Mesendoderm (in vitro differentiated cells): ENCODE measurements around the gene NCMAP.

ENCODE experiments used
- DNase-seq: peaks from one replicate; pipeline ENCODE4 v3.0.0; 2013
- H2AK5ac ChIP-seq: 2 replicates; pipeline ENCODE4 v1.6.1; 2013; ENCODE audit warnings: low read length, inconsistent platforms
- H2BK120ac ChIP-seq: 2 replicates; pipeline ENCODE4 v1.6.1; 2013; ENCODE audit warnings: low read depth, mild to moderate bottlenecking, low read length, moderate library complexity, mixed read lengths
- H2BK15ac ChIP-seq: replicated peaks from 2 replicates; pipeline ENCODE4 v1.6.1; 2013; ENCODE audit warnings: low read depth, mild to moderate bottlenecking, moderate library complexity
- H2BK5ac ChIP-seq: 2 replicates; pipeline ENCODE4 v1.6.1; 2013; ENCODE audit warnings: low read length, inconsistent platforms
- H3K18ac ChIP-seq: 2 replicates; pipeline ENCODE4 v1.6.1; 2013; ENCODE audit warnings: mild to moderate bottlenecking, low read length, mixed read lengths
- H3K23ac ChIP-seq: one replicate; pipeline ENCODE4 v1.6.1; 2013; ENCODE audit warnings: low read length
- H3K27ac ChIP-seq: 2 replicates; pipeline ENCODE4 v1.5.1; 2013; ENCODE audit warnings: low read depth, mild to moderate bottlenecking, inconsistent platforms, low read length, moderate library complexity
- H3K27me3 ChIP-seq: 2 replicates; pipeline ENCODE4 v1.6.1; 2013; ENCODE audit warnings: low read length, control low read depth, mild to moderate bottlenecking, inconsistent platforms; ENCODE audit not compliant: insufficient read depth, poor library complexity
- H3K36me3 ChIP-seq: 2 replicates; pipeline ENCODE4 v1.6.1; 2013; ENCODE audit warnings: low read length, inconsistent platforms; ENCODE audit not compliant: control insufficient read depth, insufficient read depth
- H3K4ac ChIP-seq: one replicate; pipeline ENCODE4 v1.6.1; 2013; ENCODE audit warnings: low read depth, mild to moderate bottlenecking, low read length, moderate library complexity
- H3K4me1 ChIP-seq: 2 replicates; pipeline ENCODE4 v1.6.1; 2013; ENCODE audit warnings: low read depth, low read length, inconsistent platforms; ENCODE audit not compliant: control insufficient read depth
- H3K4me2 ChIP-seq: 2 replicates; pipeline ENCODE4 v1.6.1; 2013; ENCODE audit warnings: low read length
- H3K4me3 ChIP-seq: 2 replicates; pipeline ENCODE4 v1.5.1; 2013; ENCODE audit warnings: mild to moderate bottlenecking, low read length
- H3K56ac ChIP-seq: one replicate; pipeline ENCODE4 v1.6.1; 2013; ENCODE audit warnings: low read length
- H3K79me1 ChIP-seq: 2 replicates; pipeline ENCODE4 v1.6.1; 2013; ENCODE audit warnings: low read length, inconsistent platforms
- H3K79me2 ChIP-seq: 2 replicates; pipeline ENCODE4 v1.6.1; 2013; ENCODE audit warnings: mild to moderate bottlenecking, low read length; ENCODE audit not compliant: control insufficient read depth, insufficient read depth
- H3K9ac ChIP-seq: 2 replicates; pipeline ENCODE4 v1.6.1; 2013; ENCODE audit warnings: low read length, inconsistent platforms
- H4K5ac ChIP-seq: one replicate; pipeline ENCODE4 v1.6.1; 2013; ENCODE audit warnings: low read length
- H4K8ac ChIP-seq: one replicate; pipeline ENCODE4 v1.6.1; 2013; ENCODE audit warnings: low read depth, mild to moderate bottlenecking, control low read depth, low read length, moderate library complexity
- WGBS: extraction: QIAGEN DNeasy Blood & Tissue Kit; methylation state at CpG from one replicate; pipeline ENCODE4 v1.1.7; 2013; ENCODE audit warnings: low lambda C conversion rate, missing lambda C conversion rate; ENCODE audit not compliant: insufficient coverage; ENCODE audit errors: extremely low coverage; 5-methylcytosine and 5-hydroxymethylcytosine counted together

NCMAP gene

DNA sequence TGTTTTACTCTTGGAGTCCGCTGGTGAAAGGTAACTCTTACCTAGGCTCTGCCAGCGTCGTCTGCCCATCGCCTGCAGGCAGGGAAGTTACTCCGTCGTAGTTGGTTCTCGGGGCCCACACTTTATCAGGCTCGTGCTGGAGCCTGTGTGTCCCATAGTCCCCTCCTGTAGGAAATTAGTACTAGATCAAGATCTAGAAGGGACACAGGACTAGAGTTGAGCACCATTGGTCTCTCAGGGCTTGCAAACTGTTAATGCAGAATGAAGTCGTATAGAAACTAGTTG is 88.2 kb downstream of the NCMAP start:
- Histone ChIP-seq H3K36me3 (peaks cover 6% of the 10 kb centered on the region), H3K27me3 (no peaks in the 10 kb centered on the region), H2AK5ac (peak overlapping the region; percentile 62), H2BK15ac (no peak overlapping the region), H3K4ac (no peak overlapping the region), H3K9ac (peak overlapping the region; percentile 81), H3K56ac (peak overlapping the region; percentile 86), H4K5ac (no peak overlapping the region), H3K27ac (peak overlapping the region; percentile 87), H2BK120ac (no peak overlapping the region), H3K4me2 (peak overlapping the region; percentile 99), H3K18ac (no peak overlapping the region), H2BK5ac (peak overlapping the region; percentile 32), H3K79me1 (peaks cover 10% of the 10 kb centered on the region), H3K79me2 (peaks cover 32% of the 10 kb centered on the region), H3K4me1 (no peaks in the 10 kb centered on the region), H3K4me3 (peak overlapping the region; percentile 92), H3K23ac (peak overlapping the region; percentile 98), H4K8ac (no peak overlapping the region)
- DNase-seq, result peak; percentile 60
- no CpG with 5 or more reads among the region's 9 CpGs for WGBS

GRCh38 chr1:24648919-24649318 is 93.0 kb downstream of the NCMAP start:
- no peak overlapping the region for H4K5ac ChIP-seq
- no CpG with 5 or more reads among the region's 5 CpGs for WGBS
- H2BK15ac ChIP-seq, result no peak overlapping the region
- H3K4ac ChIP-seq, result no peak overlapping the region
- H3K4me1 ChIP-seq, result no peaks in the 10 kb centered on the region
- H3K27me3 ChIP-seq, result no peaks in the 10 kb centered on the region
- H2BK120ac ChIP-seq, result no peak overlapping the region
- no peak overlapping the region for H3K27ac ChIP-seq
- peaks cover 17% of the 10 kb centered on the region for H3K36me3 ChIP-seq
- no peak overlapping the region for H3K4me3 ChIP-seq
- peaks cover 10% of the 10 kb centered on the region for H3K79me1 ChIP-seq
- peaks cover 27% of the 10 kb centered on the region for H3K79me2 ChIP-seq
- H3K18ac ChIP-seq, result no peak overlapping the region
- no peak overlapping the region for H4K8ac ChIP-seq
- H2BK5ac ChIP-seq, result no peak overlapping the region
- no peak for DNase-seq
- no peak overlapping the region for H2AK5ac ChIP-seq
- H3K23ac ChIP-seq, result no peak overlapping the region
- H3K56ac ChIP-seq, result no peak overlapping the region
- no peak overlapping the region for H3K9ac ChIP-seq
- H3K4me2 ChIP-seq, result no peak overlapping the region

GRCh38 chr1:24652382-24652781 is 96.5 kb downstream of the NCMAP start:
- H3K56ac ChIP-seq, result no peak overlapping the region
- no peak overlapping the region for H3K4ac ChIP-seq
- no peak overlapping the region for H2BK120ac ChIP-seq
- no peak overlapping the region for H3K9ac ChIP-seq
- no peak overlapping the region for H3K27ac ChIP-seq
- no peak overlapping the region for H4K8ac ChIP-seq
- H2BK5ac ChIP-seq, result no peak overlapping the region
- no peak overlapping the region for H2BK15ac ChIP-seq
- H2AK5ac ChIP-seq, result no peak overlapping the region
- H3K27me3 ChIP-seq, result no peaks in the 10 kb centered on the region
- peaks cover 10% of the 10 kb centered on the region for H3K79me1 ChIP-seq
- H3K4me1 ChIP-seq, result no peaks in the 10 kb centered on the region
- DNase-seq, result no peak
- no peak overlapping the region for H4K5ac ChIP-seq
- peaks cover 15% of the 10 kb centered on the region for H3K79me2 ChIP-seq
- no peak overlapping the region for H3K18ac ChIP-seq
- no CpG with 5 or more reads among the region's 13 CpGs for WGBS
- no peak overlapping the region for H3K4me2 ChIP-seq
- H3K4me3 ChIP-seq, result no peak overlapping the region
- H3K36me3 ChIP-seq, result peaks cover 22% of the 10 kb centered on the region
- H3K23ac ChIP-seq, result no peak overlapping the region

DNA sequence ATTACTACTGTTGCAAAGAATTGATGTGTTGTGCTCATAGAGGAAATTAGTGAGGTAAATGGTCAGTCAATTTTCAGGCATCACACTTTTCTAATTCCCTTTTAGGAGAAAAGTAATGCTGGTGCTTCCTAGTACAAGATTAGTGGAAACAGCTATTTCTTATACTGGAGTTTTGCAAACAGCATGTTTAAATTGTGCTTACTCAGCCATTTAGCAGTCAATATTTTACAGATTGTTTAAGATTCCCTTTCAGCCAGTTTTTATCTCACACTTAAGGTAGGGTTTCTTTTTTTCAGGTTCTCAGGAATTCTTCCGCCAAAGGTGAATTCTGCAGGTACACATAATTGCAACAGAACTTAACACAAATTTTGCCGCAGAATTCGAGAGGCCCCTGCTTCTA is 98.1 kb downstream of the NCMAP start:
- Histone ChIP-seq H3K27ac (no peak overlapping the region), H3K79me2 (peaks cover 13% of the 10 kb centered on the region), H2BK15ac (no peak overlapping the region), H3K56ac (no peak overlapping the region), H4K8ac (no peak overlapping the region), H3K18ac (no peak overlapping the region), H3K27me3 (no peaks in the 10 kb centered on the region), H2BK120ac (no peak overlapping the region), H3K4me2 (no peak overlapping the region), H3K36me3 (peaks cover 20% of the 10 kb centered on the region), H3K4ac (no peak overlapping the region), H2AK5ac (no peak overlapping the region), H2BK5ac (no peak overlapping the region), H3K4me1 (no peaks in the 10 kb centered on the region), H3K4me3 (no peak overlapping the region), H3K79me1 (peaks cover 4% of the 10 kb centered on the region), H3K23ac (no peak overlapping the region), H3K9ac (no peak overlapping the region), H4K5ac (no peak overlapping the region)
- no CpG with 5 or more reads among the region's 3 CpGs for WGBS
- no peak for DNase-seq

GRCh38 chr1:24656046-24656445 is 100.2 kb downstream of the NCMAP start:
- Histone ChIP-seq H3K23ac (no peak overlapping the region), H3K27me3 (no peaks in the 10 kb centered on the region), H3K9ac (no peak overlapping the region), H3K79me1 (peaks cover 6% of the 10 kb centered on the region), H2BK15ac (no peak overlapping the region), H3K4me2 (no peak overlapping the region), H2BK5ac (no peak overlapping the region), H3K56ac (no peak overlapping the region), H3K27ac (no peak overlapping the region), H4K8ac (no peak overlapping the region), H3K36me3 (peaks cover 15% of the 10 kb centered on the region), H3K18ac (no peak overlapping the region), H3K4ac (no peak overlapping the region), H4K5ac (no peak overlapping the region), H2AK5ac (no peak overlapping the region), H3K4me1 (no peaks in the 10 kb centered on the region), H3K79me2 (peaks cover 13% of the 10 kb centered on the region), H3K4me3 (no peak overlapping the region), H2BK120ac (no peak overlapping the region)
- WGBS, result no CpG with 5 or more reads among the region's 1 CpG
- DNase-seq, result no peak

GRCh38 chr1:24657781-24658180 is 101.9 kb downstream of the NCMAP start:
- no peaks in the 10 kb centered on the region for H3K4me1 ChIP-seq
- WGBS, result no CpG with 5 or more reads among the region's 3 CpGs

More at GRCh38 chr1:24657781-24658180, 101.9 kb downstream of the NCMAP start:
- Histone ChIP-seq H3K4me2 (no peak overlapping the region), H4K8ac (no peak overlapping the region), H3K4ac (no peak overlapping the region), H3K56ac (no peak overlapping the region), H2BK15ac (no peak overlapping the region), H3K18ac (no peak overlapping the region), H3K79me1 (peaks cover 6% of the 10 kb centered on the region), H3K27me3 (no peaks in the 10 kb centered on the region), H3K4me3 (no peak overlapping the region), H2BK5ac (no peak overlapping the region), H3K23ac (no peak overlapping the region), H3K36me3 (peaks cover 15% of the 10 kb centered on the region), H2AK5ac (no peak overlapping the region), H3K79me2 (peaks cover 12% of the 10 kb centered on the region), H4K5ac (no peak overlapping the region), H3K27ac (no peak overlapping the region), H3K9ac (no peak overlapping the region), H2BK120ac (no peak overlapping the region)
- DNase-seq, result no peak
